Measurements from ENCODE around the gene VPS35. TPM values are rescaled to one million over a fixed set of nuclear protein-coding genes. Genes with fewer than 3 reads are reported as not detected.

The VPS35 gene
- total RNA-seq, 4 donors from 2014 or later, result 30.0 to 60.1 (median 41.4) TPM

DNA sequence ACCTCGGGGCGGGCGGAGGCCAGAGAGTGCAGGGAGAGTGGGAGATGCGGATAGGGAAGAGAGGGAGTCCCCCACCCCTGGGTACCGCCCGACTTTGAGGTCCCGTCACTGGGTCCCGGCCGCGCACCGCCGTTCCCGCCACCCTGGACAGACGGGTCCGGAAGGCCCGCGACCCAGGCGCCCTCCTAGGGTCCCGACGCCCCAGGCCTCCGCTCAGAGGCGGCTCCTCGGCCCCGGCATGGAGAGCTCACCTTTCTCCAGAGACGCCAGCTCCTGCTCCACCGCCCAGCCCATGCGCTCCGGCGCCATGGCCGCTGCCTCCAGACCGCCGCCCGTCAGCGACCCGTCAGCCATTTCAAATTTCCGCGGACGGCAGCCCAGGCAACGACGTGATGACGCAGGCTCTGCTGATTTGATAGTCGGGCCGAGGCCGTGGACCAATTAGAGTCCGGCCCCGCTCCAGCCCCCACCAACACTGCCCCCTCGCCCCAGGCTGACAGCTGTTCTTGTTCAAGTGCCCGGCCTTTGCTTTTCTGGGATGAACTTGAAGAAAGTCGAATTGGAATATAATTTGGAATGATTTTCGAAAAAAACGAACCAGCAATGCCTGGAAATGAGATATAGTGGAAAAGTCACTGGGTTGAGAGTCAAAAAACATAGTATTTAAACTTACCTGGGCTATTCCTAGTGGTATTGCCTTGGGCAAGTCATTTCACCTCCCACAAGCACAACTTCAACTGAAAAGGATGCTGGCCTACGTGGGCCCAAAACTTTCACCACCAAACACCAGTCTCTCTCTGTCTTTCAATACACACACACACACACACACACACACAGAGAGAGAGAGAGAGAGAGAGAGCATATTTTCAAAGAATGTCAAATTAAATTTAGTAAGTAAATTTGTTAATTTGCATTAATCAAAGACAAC lies 67.7 kb downstream of the VPS35 start, which contains the start of gene SHCBP1:
Gene SHCBP1, minus strand, starts transcription at position 374 of the 928 bp plus-strand sequence. Its CDS starts 20 bp downstream, at position 354.
- H3K9me3 ChIP-seq, result no peaks in the 10 kb centered on the region
- H3K36me3 ChIP-seq, result no peaks in the 10 kb centered on the region
- H3K4me1 ChIP-seq, result peaks cover 0 to 12% of the 10 kb centered on the region in 2 donors
- H3K4me3 ChIP-seq, result peak within 1 kb of the TSS; percentile 58 to 73 (median 60)
- H3K27me3 ChIP-seq, result no peaks in the 10 kb centered on the region
- DNase-seq (peak; percentile 69 to 70), ATAC-seq (peak; percentile 79 to 83)
- no peak within 1 kb of the TSS for H3K27ac ChIP-seq
- TF ChIP-seq, protein P1, sequence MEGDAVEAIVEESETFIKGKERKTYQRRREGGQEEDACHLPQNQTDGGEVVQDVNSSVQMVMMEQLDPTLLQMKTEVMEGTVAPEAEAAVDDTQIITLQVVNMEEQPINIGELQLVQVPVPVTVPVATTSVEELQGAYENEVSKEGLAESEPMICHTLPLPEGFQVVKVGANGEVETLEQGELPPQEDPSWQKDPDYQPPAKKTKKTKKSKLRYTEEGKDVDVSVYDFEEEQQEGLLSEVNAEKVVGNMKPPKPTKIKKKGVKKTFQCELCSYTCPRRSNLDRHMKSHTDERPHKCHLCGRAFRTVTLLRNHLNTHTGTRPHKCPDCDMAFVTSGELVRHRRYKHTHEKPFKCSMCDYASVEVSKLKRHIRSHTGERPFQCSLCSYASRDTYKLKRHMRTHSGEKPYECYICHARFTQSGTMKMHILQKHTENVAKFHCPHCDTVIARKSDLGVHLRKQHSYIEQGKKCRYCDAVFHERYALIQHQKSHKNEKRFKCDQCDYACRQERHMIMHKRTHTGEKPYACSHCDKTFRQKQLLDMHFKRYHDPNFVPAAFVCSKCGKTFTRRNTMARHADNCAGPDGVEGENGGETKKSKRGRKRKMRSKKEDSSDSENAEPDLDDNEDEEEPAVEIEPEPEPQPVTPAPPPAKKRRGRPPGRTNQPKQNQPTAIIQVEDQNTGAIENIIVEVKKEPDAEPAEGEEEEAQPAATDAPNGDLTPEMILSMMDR (IDR thresholded peaks at IDR 0.05 in 4 of 5, conservative IDR thresholded peaks at IDR 0.05 in 1 of 5), result no peak
- TF ChIP-seq POLR2A (IDR thresholded peaks at IDR 0.05), result no peak
- in situ Hi-C loops (cut with MboI; ENCODE audit: low sequenced_read_pairs in 4 of 4) (no loop called here), intact Hi-C loops (cut with DNase I; ENCODE audit: low total_unique reads) (loop anchor here (2.0 kb wide), 1 partner anchor 70 kb away; no protein-coding TSS in a partner anchor)

DNA sequence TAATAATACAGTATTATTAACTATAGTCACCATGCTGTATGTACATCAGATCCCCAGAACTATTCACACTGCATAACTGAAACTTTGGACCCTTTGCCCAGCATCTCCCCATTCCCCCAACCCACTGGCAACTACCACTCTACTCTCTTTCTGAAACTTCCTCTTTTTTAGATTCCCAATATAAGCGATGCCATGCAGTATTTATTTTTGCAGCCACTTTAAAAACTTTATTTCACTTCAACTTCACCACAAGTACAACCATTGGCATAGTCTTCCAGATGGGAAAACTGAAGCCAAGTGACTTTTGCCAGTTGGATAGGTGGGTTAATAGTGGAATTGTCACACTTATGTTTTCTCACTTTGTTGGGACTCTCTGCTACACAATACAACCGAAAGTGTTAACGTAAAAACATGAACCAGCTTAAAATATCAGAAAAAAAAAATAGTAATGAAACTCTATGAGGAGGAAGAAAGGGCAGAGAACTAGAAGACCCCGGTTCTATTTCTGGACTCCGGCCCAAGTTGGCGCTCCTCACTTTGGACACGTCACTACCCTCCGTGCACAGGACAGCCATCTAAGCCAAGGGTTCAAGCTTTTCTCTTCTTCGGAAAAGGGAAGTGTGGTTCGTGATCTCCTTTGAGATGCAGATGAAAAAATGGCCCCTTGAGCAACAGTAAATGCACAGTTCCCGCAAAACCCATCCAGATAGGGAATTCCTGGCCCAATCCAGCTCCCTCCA lies 68.5 kb downstream of the VPS35 start:
- Histone ChIP-seq H3K4me3 (peak overlapping the region; percentile 58 to 73 (median 60)), H3K27ac (no peak overlapping the region), H3K4me1 (peaks cover 0 to 12% of the 10 kb centered on the region in 2 donors), H3K27me3 (no peaks in the 10 kb centered on the region), H3K36me3 (no peaks in the 10 kb centered on the region), H3K9me3 (no peaks in the 10 kb centered on the region)
- no peak for ATAC-seq
- TF ChIP-seq, protein P1 (IDR thresholded peaks at IDR 0.05 in 4 of 5, conservative IDR thresholded peaks at IDR 0.05 in 1 of 5), result no peak
- TF ChIP-seq POLR2A (IDR thresholded peaks at IDR 0.05), result no peak
- in situ Hi-C loops (cut with MboI; ENCODE audit: low sequenced_read_pairs in 4 of 4) (no loop called here), intact Hi-C loops (cut with DNase I; ENCODE audit: low total_unique reads) (loop anchor here (2.0 kb wide), 1 partner anchor 70 kb away; no protein-coding TSS in a partner anchor)
- DNase-seq, result no peak

GRCh38 chr16:46618516-46618915 lies 70.5 kb downstream of the VPS35 start:
- intact Hi-C loops (cut with DNase I; ENCODE audit: low total_unique reads), result no loop called here
- DNase-seq, result no peak

GRCh38 chr16:46614006-46614405 lies 75.0 kb downstream of the VPS35 start:
- H3K36me3 ChIP-seq, result no peaks in the 10 kb centered on the region
- DNase-seq, result no peak
- no peaks in the 10 kb centered on the region for H3K27me3 ChIP-seq
- H3K27ac ChIP-seq, result no peak overlapping the region
- no peaks in the 10 kb centered on the region for H3K9me3 ChIP-seq
- no peak for ATAC-seq
- no peaks in the 10 kb centered on the region for H3K4me1 ChIP-seq
- no peak overlapping the region for H3K4me3 ChIP-seq
- in situ Hi-C loops (cut with MboI; ENCODE audit: low sequenced_read_pairs in 4 of 4) (no loop called here), intact Hi-C loops (cut with DNase I; ENCODE audit: low total_unique reads) (no loop called here)
- no peak for TF ChIP-seq POLR2A (IDR thresholded peaks at IDR 0.05)
- TF ChIP-seq, protein P1 (IDR thresholded peaks at IDR 0.05 in 4 of 5, conservative IDR thresholded peaks at IDR 0.05 in 1 of 5), result no peak

More at GRCh38 chr16:46618516-46618915, 70.5 kb downstream of the VPS35 start:
- Histone ChIP-seq H3K4me1 (peaks cover 0 to 12% of the 10 kb centered on the region in 2 donors), H3K4me3 (no peak overlapping the region), H3K9me3 (no peaks in the 10 kb centered on the region), H3K36me3 (no peaks in the 10 kb centered on the region), H3K27me3 (no peaks in the 10 kb centered on the region), H3K27ac (no peak overlapping the region)
- TF ChIP-seq, protein P1 (IDR thresholded peaks at IDR 0.05 in 4 of 5, conservative IDR thresholded peaks at IDR 0.05 in 1 of 5), result no peak
- no peak for TF ChIP-seq POLR2A (IDR thresholded peaks at IDR 0.05)
- no peak for ATAC-seq
- in situ Hi-C loops (cut with MboI; ENCODE audit: low sequenced_read_pairs in 4 of 4), result no loop called here

All from gastrocnemius medialis (tissue), 4 donors.